GM21717 (cell line): Measurements from ENCODE around the gene SEMA4F.

Experiments used
- ATAC-seq: cut with Tn5 transposase; IDR thresholded peaks from one replicate; pipeline ENCODE4 v1.9.1; 2021; ENCODE audit warnings: mild to moderate bottlenecking, moderate library complexity; ENCODE audit not compliant: unreplicated experiment

The SEMA4F gene

GRCh38 chr2:74703373-74703772, 49.3 kb downstream of the SEMA4F start:
- ATAC-seq: no peak

GRCh38 chr2:74704216-74704615, 50.2 kb downstream of the SEMA4F start:
- ATAC-seq: no peak

- no peak for ATAC-seq
Observed at GRCh38 chr2:74706741-74707140, 52.7 kb downstream of the SEMA4F start.

GRCh38 chr2:74707837-74708236, 53.8 kb downstream of the SEMA4F start:
- no peak for ATAC-seq

GRCh38 chr2:74708296-74708695, 54.2 kb downstream of the SEMA4F start:
- no peak for ATAC-seq

GRCh38 chr2:74708883-74709282, 54.8 kb downstream of the SEMA4F start:
- no peak for ATAC-seq

GRCh38 chr2:74712223-74713053, 58.4 kb downstream of the SEMA4F start:
- ATAC-seq: no peak

- no peak for ATAC-seq
Observed at GRCh38 chr2:74714691-74715080, 60.6 kb downstream of the SEMA4F start.

- ATAC-seq: peak; percentile 92
Observed at GRCh38 chr2:74715081-74715791, 61.2 kb downstream of the SEMA4F start.

- no peak for ATAC-seq
Observed at GRCh38 chr2:74715880-74716279, 61.8 kb downstream of the SEMA4F start.

GRCh38 chr2:74719066-74719465, 65.0 kb downstream of the SEMA4F start:
- ATAC-seq: no peak

- no peak for ATAC-seq
Observed at GRCh38 chr2:74721316-74721715, 67.3 kb downstream of the SEMA4F start.

- no peak for ATAC-seq
Observed at GRCh38 chr2:74724496-74724895, 70.4 kb downstream of the SEMA4F start.

- no peak for ATAC-seq
Observed at GRCh38 chr2:74725287-74725686, 71.2 kb downstream of the SEMA4F start.

GRCh38 chr2:74728842-74729241, 74.8 kb downstream of the SEMA4F start:
- no peak for ATAC-seq

GRCh38 chr2:74730530-74730929, 76.5 kb downstream of the SEMA4F start:
- ATAC-seq: no peak
